CD4-positive, alpha-beta T cell (primary cell): ENCODE measurements around the gene COQ10A. TPM values are rescaled to one million over a fixed set of nuclear protein-coding genes. Genes with fewer than 3 reads are reported as not detected.

ENCODE experiments used
- ATAC-seq: fragments of 200-7000 bp; cut with Tn5 transposase; one replicate; pipeline ENCODE4 v1.10.0; 2022; ENCODE audit warnings: mild to moderate bottlenecking; ENCODE audit not compliant: poor library complexity
- CTCF ChIA-PET: fragments of 350-600 bp; sonication (Branson Sonifier 250); formaldehyde crosslinking; loops from one replicate; lab custom pipeline; 2021; ENCODE audit warnings: antibody characterized with exemption, inconsistent platforms; lab: Charles Lee
- POLR2A ChIA-PET: fragments of 350-600 bp; sonication (Branson Sonifier 250); formaldehyde crosslinking; loops from one replicate; lab custom pipeline; 2021; ENCODE audit warnings: antibody characterized with exemption, inconsistent platforms; lab: Charles Lee
- DNase-seq, 14 experiments: peaks; one replicate each; pipeline ENCODE4 v3.0.0-alpha.2; 2013 to 2020; ENCODE audit warnings: mixed read lengths in 2 of 14
- H3K27ac ChIP-seq, 2 donors: one replicate each; pipeline versions ENCODE4 v1.5.1 to v1.7.0; 2013; ENCODE audit warnings: low read length in 2 of 2, low read depth in 1 of 2, mild to moderate bottlenecking in 1 of 2
- H3K27me3 ChIP-seq, 2 experiments: 1 replicate in 1 of 2; 2 replicates in 1 of 2; pipeline versions ENCODE4 v1.6.1 to v1.7.0; 2013; ENCODE audit warnings: low read length in 2 of 2, control low read depth in 1 of 2, mild to moderate bottlenecking in 1 of 2, moderate library complexity in 1 of 2; ENCODE audit not compliant: insufficient read depth in 2 of 2, control insufficient read depth in 1 of 2
- H3K36me3 ChIP-seq: one replicate; pipeline ENCODE4 v1.6.1; 2013; ENCODE audit warnings: low read length, control low read depth; ENCODE audit not compliant: insufficient read depth
- H3K4me1 ChIP-seq: one replicate; pipeline ENCODE4 v1.6.1; 2013; ENCODE audit warnings: low read length, control low read depth; ENCODE audit not compliant: insufficient read depth
- H3K4me3 ChIP-seq: one replicate; pipeline ENCODE4 v1.5.1; 2013; ENCODE audit warnings: mild to moderate bottlenecking, low read length, moderate library complexity
- H3K9me3 ChIP-seq, 2 experiments: 1 replicate in 1 of 2; 2 replicates in 1 of 2; pipeline versions ENCODE4 v1.6.1 to v1.7.0; 2013; ENCODE audit warnings: low read length in 2 of 2, mild to moderate bottlenecking in 2 of 2, control low read depth in 1 of 2, moderate library complexity in 1 of 2; ENCODE audit not compliant: control insufficient read depth in 1 of 2, insufficient read depth in 1 of 2
- H3K27ac Mint-ChIP-seq: one replicate; pipeline ENCODE4 v1.8.0; 2020; ENCODE audit warnings: mixed read lengths
- H3K27me3 Mint-ChIP-seq: one replicate; pipeline ENCODE4 v1.8.0; 2021; ENCODE audit warnings: mixed read lengths
- H3K36me3 Mint-ChIP-seq: one replicate; pipeline ENCODE4 v1.8.0; 2021; ENCODE audit warnings: low read depth, mixed read lengths
- H3K4me1 Mint-ChIP-seq: one replicate; pipeline ENCODE4 v1.8.0; 2021; ENCODE audit warnings: low read depth, mixed read lengths
- H3K4me3 Mint-ChIP-seq: one replicate; pipeline ENCODE4 v1.8.0; 2020; ENCODE audit warnings: mild to moderate bottlenecking, mixed read lengths
- H3K9me3 Mint-ChIP-seq: one replicate; pipeline ENCODE4 v1.8.0; 2020; ENCODE audit warnings: mixed read lengths
- intact Hi-C, 2 experiments: fragments of 100-400 bp; cut with DNase I in 1 of 2; cut with micrococcal nuclease in 1 of 2; formaldehyde crosslinking; loops; one replicate each; pipeline versions ENCODE4 v1.15.1 to v1.9.0; 2023 to 2025; cut with DNase I, micrococcal nuclease
- total RNA-seq, 174 experiments: library from RNA in 2 of 174; stranded (reverse) in 2 of 174; gene quantifications; one replicate each; pipeline ENCODE4 v1.2.3 and lab custom pipeline; 2021 to 2026
- TF ChIP-seq, protein P1 (sequence below): fragments of 200-600 bp; IDR thresholded peaks from one replicate; pipeline ENCODE4 v1.8.0; 2022; ENCODE audit warnings: antibody characterized with exemption, mild to moderate bottlenecking

COQ10A gene
- total RNA-seq, 2 experiments from 2014 or later, result 27.6 to 29.2 TPM

DNA sequence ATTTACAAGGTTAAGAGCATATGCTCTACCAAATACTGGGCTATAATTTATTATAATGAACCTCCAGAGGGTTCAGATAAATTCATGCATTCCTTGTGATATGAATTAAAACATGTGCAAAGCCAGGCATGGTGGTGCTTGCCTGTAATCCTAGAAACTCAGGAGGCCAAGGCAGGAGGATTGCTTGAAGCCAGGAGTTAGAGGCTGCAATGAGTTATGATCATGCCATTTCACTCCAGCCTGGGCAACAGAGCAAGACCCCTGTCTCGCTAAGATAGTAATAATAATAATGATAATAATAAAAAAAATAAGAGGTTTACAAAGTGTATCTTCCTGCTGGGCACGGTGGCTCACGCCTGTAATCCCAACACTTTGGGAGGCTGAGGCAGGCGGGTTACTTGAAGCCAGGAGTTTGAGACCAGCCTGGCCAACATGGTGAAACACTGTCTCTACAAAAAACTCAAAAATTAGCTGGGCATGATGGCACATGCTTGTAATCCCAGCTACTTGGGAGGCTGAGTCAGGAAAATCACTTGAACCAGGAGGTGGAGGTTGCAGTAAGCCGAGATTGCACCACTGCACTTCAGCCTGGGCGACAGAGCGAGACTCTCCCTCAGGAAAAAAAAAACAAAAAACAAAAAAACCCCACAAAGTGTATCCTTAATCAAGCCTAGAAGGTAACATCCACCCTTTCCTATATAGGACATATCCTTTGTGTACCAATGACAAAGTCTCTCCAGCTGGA is 40.7 kb downstream of the COQ10A start:
- H3K36me3 ChIP-seq, result peaks cover 39% of the 10 kb centered on the region
- no peaks in the 10 kb centered on the region for H3K4me1 ChIP-seq
- no peak overlapping the region for H3K4me3 Mint-ChIP-seq
- ChIA-PET CTCF (no interaction called here), POLR2A (no interaction called here)
- TF ChIP-seq, protein P1, sequence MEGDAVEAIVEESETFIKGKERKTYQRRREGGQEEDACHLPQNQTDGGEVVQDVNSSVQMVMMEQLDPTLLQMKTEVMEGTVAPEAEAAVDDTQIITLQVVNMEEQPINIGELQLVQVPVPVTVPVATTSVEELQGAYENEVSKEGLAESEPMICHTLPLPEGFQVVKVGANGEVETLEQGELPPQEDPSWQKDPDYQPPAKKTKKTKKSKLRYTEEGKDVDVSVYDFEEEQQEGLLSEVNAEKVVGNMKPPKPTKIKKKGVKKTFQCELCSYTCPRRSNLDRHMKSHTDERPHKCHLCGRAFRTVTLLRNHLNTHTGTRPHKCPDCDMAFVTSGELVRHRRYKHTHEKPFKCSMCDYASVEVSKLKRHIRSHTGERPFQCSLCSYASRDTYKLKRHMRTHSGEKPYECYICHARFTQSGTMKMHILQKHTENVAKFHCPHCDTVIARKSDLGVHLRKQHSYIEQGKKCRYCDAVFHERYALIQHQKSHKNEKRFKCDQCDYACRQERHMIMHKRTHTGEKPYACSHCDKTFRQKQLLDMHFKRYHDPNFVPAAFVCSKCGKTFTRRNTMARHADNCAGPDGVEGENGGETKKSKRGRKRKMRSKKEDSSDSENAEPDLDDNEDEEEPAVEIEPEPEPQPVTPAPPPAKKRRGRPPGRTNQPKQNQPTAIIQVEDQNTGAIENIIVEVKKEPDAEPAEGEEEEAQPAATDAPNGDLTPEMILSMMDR, result no peak
- ATAC-seq, result no peak
- no peaks in the 10 kb centered on the region for H3K9me3 ChIP-seq
- peaks cover 2% of the 10 kb centered on the region for H3K4me1 Mint-ChIP-seq
- H3K27ac ChIP-seq, result no peak overlapping the region
- no peak overlapping the region for H3K4me3 ChIP-seq
- no peak for DNase-seq
- H3K27ac Mint-ChIP-seq, result no peak overlapping the region
- no peaks in the 10 kb centered on the region for H3K27me3 ChIP-seq
- H3K27me3 Mint-ChIP-seq, result no peaks in the 10 kb centered on the region
- no peaks in the 10 kb centered on the region for H3K9me3 Mint-ChIP-seq
- H3K36me3 Mint-ChIP-seq, result peaks cover 45% of the 10 kb centered on the region
- intact Hi-C loops, result no loop called here

- Mint-ChIP-seq H3K9me3 (no peaks in the 10 kb centered on the region), H3K36me3 (peaks cover 43% of the 10 kb centered on the region), H3K4me3 (no peak overlapping the region), H3K27ac (no peak overlapping the region), H3K27me3 (no peaks in the 10 kb centered on the region), H3K4me1 (no peaks in the 10 kb centered on the region)
- no peak overlapping the region for H3K4me3 ChIP-seq
- H3K27ac ChIP-seq, result no peak overlapping the region
- peaks cover 39% of the 10 kb centered on the region for H3K36me3 ChIP-seq
- TF ChIP-seq, protein P1, result no peak
- no peaks in the 10 kb centered on the region for H3K4me1 ChIP-seq
- DNase-seq (no peak), ATAC-seq (no peak)
- no peaks in the 10 kb centered on the region for H3K9me3 ChIP-seq
- H3K27me3 ChIP-seq, result no peaks in the 10 kb centered on the region
- CTCF ChIA-PET, result no interaction called here
- POLR2A ChIA-PET, result interaction anchor here (0.7 to 1.6 kb wide), 3 partner anchors 9 to 52 kb away, joined by 3 to 7 read pairs (median 3); partner anchors contain the start of gene CS
- intact Hi-C loops, result no loop called here
Observed at GRCh38 chr12:56308714-56309113, 42.0 kb downstream of the COQ10A start.

- POLR2A ChIA-PET, result interaction anchor here (1.5 kb wide), 1 partner anchor 28 kb away, joined by 5 read pairs; the partner anchor contains the start of gene IL23A
- H3K27me3 Mint-ChIP-seq, result no peaks in the 10 kb centered on the region
- no peaks in the 10 kb centered on the region for H3K27me3 ChIP-seq
- CTCF ChIA-PET, result no interaction called here
- intact Hi-C loops, result no loop called here
- H3K9me3 ChIP-seq, result no peaks in the 10 kb centered on the region
- ATAC-seq (no peak), DNase-seq (no peak)
- no peaks in the 10 kb centered on the region for H3K9me3 Mint-ChIP-seq
- H3K4me1 ChIP-seq, result peaks cover 11% of the 10 kb centered on the region
- peaks cover 14% of the 10 kb centered on the region for H3K4me1 Mint-ChIP-seq
- H3K4me3 Mint-ChIP-seq, result no peak overlapping the region
- TF ChIP-seq, protein P1, result no peak
- H3K27ac Mint-ChIP-seq, result no peak overlapping the region
- peaks cover 57% of the 10 kb centered on the region for H3K36me3 Mint-ChIP-seq
- peaks cover 32% of the 10 kb centered on the region for H3K36me3 ChIP-seq
- no peak overlapping the region for H3K4me3 ChIP-seq
- no peak overlapping the region for H3K27ac ChIP-seq
Observed at GRCh38 chr12:56311003-56311402, 44.3 kb downstream of the COQ10A start.
